WTC11 (cell line): ENCODE data around the gene FYN.

ENCODE experiments used
- CREB1 ChIP-seq: sonication (generic); formaldehyde crosslinking; IDR thresholded peaks from 2 replicates; pipeline ENCODE4 v1.8.0; 2023; ENCODE audit warnings: mild to moderate bottlenecking, missing genetic modification reagents
- CTCF ChIP-seq: fragments of 200-600 bp; IDR thresholded peaks from 2 replicates; pipeline ENCODE4 v1.8.0; 2022; ENCODE audit warnings: antibody characterized with exemption
- ELF4 ChIP-seq: sonication (generic); formaldehyde crosslinking; IDR thresholded peaks from 2 replicates; pipeline ENCODE4 v1.8.1; 2022; ENCODE audit warnings: low read depth, mild to moderate bottlenecking, moderate library complexity, missing genetic modification reagents
- FOXK1 ChIP-seq: sonication (generic); formaldehyde crosslinking; IDR thresholded peaks from 2 replicates; pipeline ENCODE4 v1.8.0; 2022; ENCODE audit warnings: mild to moderate bottlenecking, moderate library complexity, missing genetic modification reagents
- JUN ChIP-seq: sonication (generic); formaldehyde crosslinking; IDR thresholded peaks from 2 replicates; pipeline ENCODE4 v1.8.0; 2023; ENCODE audit warnings: mild to moderate bottlenecking, missing genetic modification reagents
- MAX ChIP-seq: sonication (generic); formaldehyde crosslinking; IDR thresholded peaks from 2 replicates; pipeline ENCODE4 v1.8.0; 2022; ENCODE audit warnings: mild to moderate bottlenecking, missing genetic modification reagents
- NFYB ChIP-seq: sonication (generic); formaldehyde crosslinking; conservative IDR thresholded peaks from 2 replicates; pipeline ENCODE4 v1.8.0; 2022; ENCODE audit warnings: low read depth, missing genetic modification reagents
- ZNF532 ChIP-seq: fragments of 250-450 bp; sonication (Bioruptor Pico); IDR thresholded peaks from 2 replicates; pipeline ENCODE4 v1.9.0; 2021; ENCODE audit warnings: mild to moderate bottlenecking, borderline replicate concordance

- TF ChIP-seq CTCF (no peak), FOXK1 (CRISPR knock-in tag) (no peak), JUN (CRISPR knock-in tag) (no peak), ZNF532 (CRISPR knock-in tag) (no peak), ELF4 (CRISPR knock-in tag) (no peak), NFYB (no peak), CREB1 (CRISPR knock-in tag) (no peak), MAX (no peak)
Measured at GRCh38 chr6:111730864-111731263, 142.4 kb downstream of the FYN start.
